H1 (cell line): Measurements from ENCODE around the gene EPN2. TPM values are rescaled to one million over a fixed set of nuclear protein-coding genes. Genes with fewer than 3 reads are reported as not detected.

Source experiments
- CTCF ChIA-PET: fragments of 300-600 bp; sonication (Branson Sonifier 250); formaldehyde crosslinking; loops from one replicate; lab custom pipeline; 2021; ENCODE audit not compliant: partially characterized antibody; lab: Charles Lee
- POLR2A ChIA-PET: fragments of 300-600 bp; sonication (Branson Sonifier 250); formaldehyde crosslinking; loops from one replicate; lab custom pipeline; 2021; ENCODE audit warnings: inconsistent platforms; ENCODE audit not compliant: partially characterized antibody; lab: Charles Lee
- DNase-seq, 2 experiments: peaks; one replicate each; pipeline versions ENCODE4 v3.0.0 to v3.0.0-alpha.2; 2010 to 2022; ENCODE audit warnings: low spot score in 2 of 2, low read depth in 1 of 2, mixed read lengths in 1 of 2
- FAIRE-seq: peaks from 2 replicates; lab custom pipeline; 2011; peaks lifted over from hg19 to GRCh38; lab: Jason Lieb, UNC
- H2AFZ ChIP-seq: 2 replicates; pipeline ENCODE4 v1.8.1; 2012; ENCODE audit warnings: low read length, inconsistent platforms
- H2AK5ac ChIP-seq: 2 replicates; pipeline ENCODE4 v1.6.1; 2013; ENCODE audit warnings: low read depth, low read length
- H2BK120ac ChIP-seq: replicated peaks from 2 replicates; pipeline ENCODE3; 2013; ENCODE audit warnings: low read depth, low read length, inconsistent platforms
- H2BK12ac ChIP-seq: 2 replicates; pipeline ENCODE4 v1.6.1; 2013; ENCODE audit warnings: low read depth, low read length
- H2BK15ac ChIP-seq: 2 replicates; pipeline ENCODE4 v1.6.1; 2013; ENCODE audit warnings: low read length
- H2BK20ac ChIP-seq: 2 replicates; pipeline ENCODE4 v1.6.1; 2013; ENCODE audit warnings: low read length
- H2BK5ac ChIP-seq: 2 replicates; pipeline ENCODE4 v1.6.1; 2013; ENCODE audit warnings: low read depth, low read length
- H3K14ac ChIP-seq: 2 replicates; pipeline ENCODE4 v1.6.1; 2013; ENCODE audit warnings: inconsistent platforms; ENCODE audit not compliant: insufficient read length
- H3K18ac ChIP-seq: 2 replicates; pipeline ENCODE4 v1.6.1; 2013; ENCODE audit warnings: low read length; ENCODE audit errors: extremely low read depth
- H3K23ac ChIP-seq: 2 replicates; pipeline ENCODE4 v1.6.1; 2013; ENCODE audit warnings: inconsistent platforms; ENCODE audit not compliant: insufficient read length
- H3K23me2 ChIP-seq: 2 replicates; pipeline ENCODE4 v1.6.1; 2013; ENCODE audit warnings: low read depth, low read length
- H3K27ac ChIP-seq: 2 replicates; pipeline ENCODE4 v1.6.1; 2011; ENCODE audit warnings: low read depth, low read length, inconsistent platforms
- H3K27me3 ChIP-seq, 4 experiments: replicated peaks in 1 of 4; 1 replicate in 1 of 4; 2 replicates in 3 of 4; pipeline versions ENCODE4 v1.6.1 to v1.8.1; 2011 to 2013; ENCODE audit warnings: low read length in 3 of 4, mild to moderate bottlenecking in 3 of 4, inconsistent platforms in 2 of 4, mixed read lengths in 2 of 4, moderate library complexity in 1 of 4; ENCODE audit not compliant: control insufficient read depth in 3 of 4, insufficient read depth in 3 of 4; ENCODE audit errors: extremely low read depth in 1 of 4
- H3K36me3 ChIP-seq, 4 experiments: 2 replicates each; pipeline versions ENCODE4 v1.6.1 to v1.8.1; 2011 to 2013; ENCODE audit warnings: mild to moderate bottlenecking in 4 of 4, low read length in 3 of 4, moderate library complexity in 2 of 4, control low read depth in 1 of 4, inconsistent platforms in 1 of 4; ENCODE audit not compliant: insufficient read depth in 4 of 4, control insufficient read depth in 2 of 4
- H3K4ac ChIP-seq: replicated peaks from 2 replicates; pipeline ENCODE3; 2013; ENCODE audit warnings: low read length, low read depth, mixed read lengths, inconsistent platforms; ENCODE audit not compliant: insufficient read length
- H3K4me1 ChIP-seq, 4 experiments: replicated peaks in 1 of 4; 1 replicate in 1 of 4; 2 replicates in 3 of 4; pipeline versions ENCODE4 v1.6.1 to v1.8.1; 2011 to 2013; ENCODE audit warnings: low read length in 3 of 4, inconsistent platforms in 2 of 4, mixed read lengths in 1 of 4; ENCODE audit not compliant: insufficient read depth in 4 of 4, control insufficient read depth in 3 of 4
- H3K4me2 ChIP-seq, 2 experiments: 2 replicates each; pipeline versions ENCODE4 v1.6.1 to v1.8.1; 2011 to 2013; ENCODE audit warnings: low read depth in 2 of 2, low read length in 2 of 2, control low read depth in 1 of 2, inconsistent platforms in 1 of 2, mild to moderate bottlenecking in 1 of 2; ENCODE audit not compliant: insufficient read depth in 1 of 2
- H3K4me3 ChIP-seq, 4 experiments: fragments of 200-600, 300-600 bp in 1 of 4; sonication (generic), shearing (Covaris generic), sonication (Bioruptor Twin) in 1 of 4; 2 replicates each; pipeline versions ENCODE4 v1.5.1 to v1.8.1; 2011 to 2016; ENCODE audit warnings: low read length in 4 of 4, low read depth in 3 of 4, control low read depth in 2 of 4, inconsistent platforms in 2 of 4, mild to moderate bottlenecking in 2 of 4, mixed read lengths in 1 of 4, moderate library complexity in 1 of 4; ENCODE audit not compliant: insufficient read depth in 2 of 4; ENCODE audit errors: extremely low read depth in 1 of 4
- H3K56ac ChIP-seq: replicated peaks from 2 replicates; pipeline ENCODE3; 2013; ENCODE audit warnings: low read depth, mild to moderate bottlenecking, mixed read lengths, low read length, inconsistent platforms; ENCODE audit not compliant: insufficient read length
- H3K79me1 ChIP-seq: 2 replicates; pipeline ENCODE4 v1.6.1; 2013; ENCODE audit warnings: low read depth, low read length, control low read depth
- H3K79me2 ChIP-seq, 2 experiments: 2 replicates each; pipeline versions ENCODE4 v1.6.1 to v1.8.1; 2012 to 2013; ENCODE audit warnings: low read length in 2 of 2, mild to moderate bottlenecking in 2 of 2, inconsistent platforms in 1 of 2; ENCODE audit not compliant: insufficient read depth in 2 of 2, control insufficient read depth in 1 of 2
- H3K9ac ChIP-seq, 4 experiments: replicated peaks in 1 of 4; 1 replicate in 1 of 4; 2 replicates in 3 of 4; pipeline versions ENCODE4 v1.6.1 to v1.8.1; 2011 to 2013; ENCODE audit warnings: low read depth in 3 of 4, low read length in 3 of 4, control low read depth in 2 of 4, mild to moderate bottlenecking in 2 of 4, moderate library complexity in 2 of 4, inconsistent platforms in 1 of 4; ENCODE audit errors: extremely low read depth in 1 of 4
- H3K9me3 ChIP-seq, 2 experiments: 2 replicates each; pipeline versions ENCODE4 v1.6.1 to v1.8.1; 2012 to 2013; ENCODE audit warnings: mild to moderate bottlenecking in 2 of 2, moderate library complexity in 2 of 2, control low read depth in 1 of 2, inconsistent platforms in 1 of 2, low read depth in 1 of 2, low read length in 1 of 2, mixed read lengths in 1 of 2; ENCODE audit not compliant: insufficient read depth in 2 of 2
- H4K20me1 ChIP-seq, 2 experiments: replicated peaks in 1 of 2; 2 replicates each; pipeline versions ENCODE3 to v1.8.1; 2011 to 2013; ENCODE audit warnings: inconsistent platforms in 2 of 2, low read length in 2 of 2, mild to moderate bottlenecking in 1 of 2; ENCODE audit not compliant: insufficient read depth in 2 of 2, control insufficient read depth in 1 of 2
- H4K5ac ChIP-seq: 2 replicates; pipeline ENCODE4 v1.6.1; 2013; ENCODE audit warnings: low read length, low read depth, mixed read lengths, inconsistent platforms; ENCODE audit not compliant: insufficient read length
- H4K8ac ChIP-seq: 2 replicates; pipeline ENCODE4 v1.8.0; 2013; ENCODE audit warnings: mild to moderate bottlenecking, moderate library complexity, low read length, inconsistent platforms; ENCODE audit not compliant: insufficient read depth; ENCODE audit errors: extremely low read depth
- H4K91ac ChIP-seq: replicated peaks from 2 replicates; pipeline ENCODE3; 2013; ENCODE audit warnings: low read length, mixed read lengths, inconsistent platforms; ENCODE audit not compliant: insufficient read length
- RFX5 ChIP-seq: IDR thresholded peaks from 2 replicates; pipeline ENCODE4 v1.6.1; 2011; ENCODE audit warnings: low read depth, low read length, improper control_type of control experiment, borderline replicate concordance
- WGBS, 2 experiments: shearing (Covaris generic) in 1 of 2; methylation state at CpG; one replicate each; pipeline versions ENCODE4 v1.1.6 to v1.1.7; 2013 to 2015; ENCODE audit warnings: low lambda C conversion rate in 2 of 2, mixed read lengths in 2 of 2, inconsistent platforms in 1 of 2, low coverage in 1 of 2, missing lambda C conversion rate in 1 of 2; ENCODE audit not compliant: insufficient replicate concordance in 2 of 2, insufficient coverage in 1 of 2, insufficient read length in 1 of 2; ENCODE audit errors: extremely low coverage in 1 of 2, missing lambda C conversion rate in 1 of 2; 5-methylcytosine and 5-hydroxymethylcytosine counted together
- polyA plus RNA-seq, 7 experiments: library from polyadenylated mRNA; depleted of rRNA in 3 of 7; stranded (reverse) in 5 of 7; unstranded in 2 of 7; fragments of >200 nt in 5 of 7; fragments of 200-250 nt in 2 of 7; gene quantifications; 1 replicate in 5 of 7; 2 replicates in 1 of 7; 4 replicates in 1 of 7; pipeline versions ENCODE4 v1.2.1 to v1.2.3, GENCODE V29; 2011 to 2013; ENCODE audit warnings: missing spikeins in 2 of 7, mixed read lengths in 2 of 7
- total RNA-seq: library from RNA; stranded (reverse); fragmentation: NEBNext Ultra II Directional; extraction: Animal tissue kit (Norgen Biotek cat#: 25700); gene quantifications from 2 replicates; pipeline ENCODE4 v1.2.1, GENCODE V29; 2021

The EPN2 gene
- total and polyA plus RNA-seq, 2 of the 8 experiments (the other 6 are each of a cell fraction or from before 2014, with no cell fraction given): 28.7 to 55.8 TPM

DNA sequence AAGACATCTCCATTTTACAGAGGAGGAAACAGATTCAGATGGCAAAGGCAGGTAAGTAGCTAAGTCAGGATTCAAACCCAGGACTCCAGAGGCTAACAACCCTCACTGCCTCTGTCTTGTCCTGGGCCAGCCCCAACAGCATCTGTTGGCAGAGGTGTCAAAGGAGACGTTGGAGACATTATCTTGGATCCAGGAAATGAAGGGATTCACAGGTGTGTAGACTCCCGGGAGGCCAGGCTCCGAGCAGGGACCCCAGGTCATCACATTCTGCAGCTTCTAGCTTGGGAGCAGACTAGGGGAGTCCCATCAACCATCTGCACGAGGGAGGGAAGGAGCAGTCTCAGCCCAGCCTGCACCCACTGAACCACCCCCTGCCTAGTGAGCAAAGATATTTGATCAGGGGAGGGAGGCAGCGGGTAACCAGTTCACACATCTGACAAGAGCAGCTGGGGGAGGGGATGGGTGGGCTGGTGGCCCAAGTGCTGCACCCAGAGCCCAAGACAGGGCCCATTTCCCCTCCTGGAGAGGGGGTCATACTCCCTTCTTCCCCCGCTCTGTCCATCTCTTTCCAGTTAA is 126.4 kb downstream of the EPN2 start:
- no peak for DNase-seq
- no peaks in the 10 kb centered on the region for H3K79me2 ChIP-seq
- H2BK12ac ChIP-seq: peak overlapping the region; percentile 92; the same call in 1 of the 2 replicates
- no peak for FAIRE-seq
- no peak overlapping the region; a peak in 1 of 4 replicates for H3K4me2 ChIP-seq
- H4K91ac ChIP-seq: no peak overlapping the region
- H3K27ac ChIP-seq: no peak overlapping the region
- no peak overlapping the region for H2BK120ac ChIP-seq
- no peak overlapping the region for H2AK5ac ChIP-seq
- WGBS, 2 experiments: 90% methylated on average over 6 of the region's 6 CpGs; no CpG with 5 or more reads in 1 of the 2 experiments
- peaks cover 0 to 1% of the 10 kb centered on the region in 2 experiments for H4K20me1 ChIP-seq
- H2BK20ac ChIP-seq: no peak overlapping the region
- H3K79me1 ChIP-seq: no peaks in the 10 kb centered on the region
- no peaks in the 10 kb centered on the region; a peak in 1 of 8 replicates for H3K36me3 ChIP-seq
- ChIA-PET CTCF (interaction anchor here (0.7 to 6.7 kb wide), 52 partner anchors 9 to 551 kb away, joined by 3 to 66 read pairs (median 5); partner anchors contain the start of genes MAPK7, MFAP4 and SLC47A1), POLR2A (interaction anchor here (0.8 to 6.2 kb wide), 6 partner anchors 9 to 285 kb away, joined by 3 to 32 read pairs (median 6); partner anchors contain the start of genes ALDH3A2, MAPK7 and MFAP4)
- H3K27me3 ChIP-seq: no peaks in the 10 kb centered on the region; a peak in 1 of 7 replicates
- peak overlapping the region; percentile 73 for H3K4ac ChIP-seq
- H2BK5ac ChIP-seq: no peak overlapping the region
- no peak overlapping the region for H2AFZ ChIP-seq
- H2BK15ac ChIP-seq: no peak overlapping the region
- H3K23ac ChIP-seq: no peak overlapping the region
- peaks cover 6% of the 10 kb centered on the region; the same call in 1 of the 2 replicates for H3K23me2 ChIP-seq
- no peak overlapping the region for H4K5ac ChIP-seq
- H3K9me3 ChIP-seq: no peaks in the 10 kb centered on the region
- H3K14ac ChIP-seq: no peak overlapping the region
- H3K56ac ChIP-seq: no peak overlapping the region
- peaks cover 0 to 9% (median 3%) of the 10 kb centered on the region in 4 experiments; a peak in 4 of 7 replicates for H3K4me1 ChIP-seq
- no peak overlapping the region for H4K8ac ChIP-seq
- H3K18ac ChIP-seq: no peak overlapping the region
- TF ChIP-seq RFX5: no peak
- no peak overlapping the region for H3K9ac ChIP-seq
- H3K4me3 ChIP-seq: no peak overlapping the region
